Fibroblast of gingiva (primary cell): ENCODE data around the gene SPR.
"Not testable (repeated sequence)": the region's sequence is repeated elsewhere in the genome, so short reads cannot be mapped to it uniquely, and the experiment has no call there.

Experiments
- DNase-seq: peaks from one replicate; pipeline ENCODE4 v3.0.0-alpha.2; 2011; ENCODE audit warnings: low read depth

SPR gene

GRCh38 chr2:72888438-72889202, 1.4 kb downstream of the SPR start:
- DNase-seq, result no peak

GRCh38 chr2:72889991-72890390, 2.8 kb downstream of the SPR start:
- DNase-seq, result no peak

DNA sequence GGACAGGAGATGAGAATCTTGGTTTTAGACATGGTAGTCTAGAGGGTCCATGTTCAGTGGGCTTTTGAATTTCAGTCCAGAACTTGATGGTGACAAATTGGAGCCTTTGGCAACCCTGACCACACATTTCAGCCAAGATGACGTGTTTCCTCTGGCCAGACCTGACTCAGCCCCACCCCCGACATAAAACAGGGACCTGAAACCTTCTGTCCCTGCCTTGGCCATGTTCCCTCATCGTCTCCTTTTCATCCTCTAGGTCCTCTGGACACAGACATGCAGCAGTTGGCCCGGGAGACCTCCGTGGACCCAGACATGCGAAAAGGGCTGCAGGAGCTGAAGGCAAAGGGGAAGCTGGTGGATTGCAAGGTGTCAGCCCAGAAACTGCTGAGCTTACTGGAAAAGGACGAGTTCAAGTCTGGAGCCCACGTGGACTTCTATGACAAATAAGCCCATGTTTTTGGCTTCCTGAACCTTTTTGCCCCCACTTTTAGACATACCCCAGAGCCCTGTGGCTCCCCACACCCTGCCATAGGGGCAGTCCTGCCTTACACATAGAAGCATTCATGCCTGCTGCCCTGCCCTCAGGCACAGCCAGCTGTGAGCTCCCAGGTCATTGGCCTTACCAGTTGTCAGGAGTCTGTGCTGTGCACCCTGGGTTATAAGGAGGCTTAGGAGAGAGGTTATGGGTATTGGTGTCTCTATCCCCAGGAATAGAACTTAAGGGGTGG, 4.0 kb downstream of the SPR start:
- DNase-seq, result no peak

- peak; percentile 75 for DNase-seq
Measured at GRCh38 chr2:72892506-72893173, 5.4 kb downstream of the SPR start.

GRCh38 chr2:72893594-72894319, 6.5 kb downstream of the SPR start:
- DNase-seq, result peak; percentile 63

- DNase-seq, result no peak
Measured at GRCh38 chr2:72894514-72894913, 7.3 kb downstream of the SPR start.

DNA sequence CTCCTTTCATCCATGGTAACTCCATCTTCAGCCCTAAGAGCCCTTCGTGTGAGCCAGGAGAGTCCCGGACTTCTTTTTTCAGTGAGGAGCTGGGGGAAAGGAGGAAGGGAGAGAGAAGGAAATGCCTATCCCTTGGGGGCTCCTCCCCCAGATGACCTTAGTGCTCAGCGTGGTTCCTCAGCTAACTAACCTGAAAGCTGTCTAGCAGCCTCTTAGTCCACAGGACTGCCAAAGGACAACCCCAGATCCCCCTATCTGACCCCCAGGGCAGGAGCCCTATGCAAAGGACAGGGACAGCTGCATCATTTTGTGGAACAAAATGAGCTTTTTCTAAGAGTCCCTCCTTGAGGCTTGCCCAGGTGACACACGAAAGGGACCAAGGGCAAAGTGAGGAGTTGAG, 7.9 kb downstream of the SPR start:
- no peak for DNase-seq

DNA sequence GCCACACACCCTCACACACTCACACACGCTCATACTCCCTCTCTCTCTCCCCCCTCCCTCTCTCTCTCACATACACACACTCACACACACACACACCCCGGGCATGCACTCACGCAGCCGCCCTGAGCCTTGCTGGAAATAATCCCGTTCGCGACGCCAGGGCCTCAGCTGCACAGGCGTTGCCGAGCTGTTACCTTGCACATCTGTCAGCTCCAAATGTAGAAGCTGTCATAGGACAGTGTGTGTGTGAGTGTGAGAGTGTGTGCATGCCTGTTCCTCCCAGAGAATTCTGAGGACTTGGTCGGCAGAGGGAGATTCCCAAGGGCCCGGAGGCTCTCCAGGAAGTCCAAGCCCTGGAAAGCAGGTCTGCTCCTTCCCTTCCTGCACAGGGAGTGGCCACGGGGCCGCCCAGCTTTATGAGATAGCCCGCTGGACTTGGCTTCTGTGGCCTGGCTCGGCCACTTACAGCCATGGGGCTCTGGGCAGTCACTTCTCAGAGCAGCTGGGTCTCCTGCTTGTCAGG, 8.6 kb downstream of the SPR start:
- DNase-seq, result peak; percentile 50

GRCh38 chr2:72896446-72896845, 9.2 kb downstream of the SPR start:
- DNase-seq, result no peak

GRCh38 chr2:72897785-72898584, 10.8 kb downstream of the SPR start:
- DNase-seq, result no peak

DNA sequence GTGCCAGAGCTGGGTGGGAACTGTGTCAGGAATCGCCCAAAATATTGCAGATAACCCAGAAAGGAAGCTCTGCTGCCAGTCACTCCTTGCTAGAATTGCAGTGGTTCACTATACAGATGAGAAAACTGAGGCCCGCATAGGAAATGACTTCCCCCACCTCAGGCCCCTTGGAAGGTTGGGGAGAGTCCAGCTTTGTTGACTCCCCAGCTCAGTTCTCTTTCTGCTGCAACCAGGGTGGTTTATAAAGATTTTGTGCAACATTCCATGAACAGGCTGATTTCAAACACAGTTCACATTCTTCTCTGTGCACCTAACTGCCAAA, 11.3 kb downstream of the SPR start:
- no peak for DNase-seq

GRCh38 chr2:72900191-72900825, 13.1 kb downstream of the SPR start:
- no peak for DNase-seq

GRCh38 chr2:72901426-72901825, 14.2 kb downstream of the SPR start:
- no peak for DNase-seq

DNA sequence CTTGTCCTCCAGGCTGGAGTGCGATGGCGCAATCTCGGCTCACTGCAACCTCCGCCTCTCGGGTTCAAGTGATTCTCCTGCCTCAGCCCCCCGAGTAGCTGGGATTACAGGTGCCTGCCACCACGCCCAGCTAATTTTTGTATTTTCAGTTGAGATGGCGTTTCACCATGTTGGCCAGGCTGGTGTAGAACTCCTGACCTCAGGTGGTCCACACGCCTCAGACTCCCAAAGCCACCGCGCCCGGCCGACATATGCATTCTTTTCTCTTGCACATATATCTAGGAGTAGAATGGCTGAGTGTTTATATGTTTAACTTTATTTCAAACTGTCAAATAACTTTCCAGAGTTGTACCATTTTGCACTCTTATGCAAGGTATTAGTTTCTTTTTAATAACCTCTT, 20.2 kb downstream of the SPR start:
- DNase-seq, result not testable (repeated sequence)

GRCh38 chr2:72908741-72909140, 21.5 kb downstream of the SPR start:
- no peak for DNase-seq

- no peak for DNase-seq
Measured at GRCh38 chr2:72911256-72911655, 24.0 kb downstream of the SPR start.

- DNase-seq, result no peak
Measured at GRCh38 chr2:72913486-72914205, 26.4 kb downstream of the SPR start.

DNA sequence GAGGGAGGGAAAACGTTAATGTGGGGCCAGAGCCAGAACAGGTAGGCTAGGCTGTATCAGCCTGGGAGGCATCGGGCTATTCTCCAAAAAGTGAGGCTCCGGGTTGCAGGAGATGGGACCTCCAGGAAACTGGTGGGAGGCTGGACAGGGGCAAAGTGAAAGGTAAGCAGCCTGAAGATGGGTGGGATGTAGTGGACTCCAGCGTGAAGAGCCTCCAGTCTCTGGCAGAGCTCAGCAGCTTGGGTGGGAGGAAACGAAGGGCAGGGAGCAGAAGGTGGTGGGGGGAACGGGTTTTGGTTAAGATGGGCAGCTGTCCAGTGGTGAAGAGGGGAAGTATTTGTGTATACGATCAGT, 27.0 kb downstream of the SPR start:
- no peak for DNase-seq

DNA sequence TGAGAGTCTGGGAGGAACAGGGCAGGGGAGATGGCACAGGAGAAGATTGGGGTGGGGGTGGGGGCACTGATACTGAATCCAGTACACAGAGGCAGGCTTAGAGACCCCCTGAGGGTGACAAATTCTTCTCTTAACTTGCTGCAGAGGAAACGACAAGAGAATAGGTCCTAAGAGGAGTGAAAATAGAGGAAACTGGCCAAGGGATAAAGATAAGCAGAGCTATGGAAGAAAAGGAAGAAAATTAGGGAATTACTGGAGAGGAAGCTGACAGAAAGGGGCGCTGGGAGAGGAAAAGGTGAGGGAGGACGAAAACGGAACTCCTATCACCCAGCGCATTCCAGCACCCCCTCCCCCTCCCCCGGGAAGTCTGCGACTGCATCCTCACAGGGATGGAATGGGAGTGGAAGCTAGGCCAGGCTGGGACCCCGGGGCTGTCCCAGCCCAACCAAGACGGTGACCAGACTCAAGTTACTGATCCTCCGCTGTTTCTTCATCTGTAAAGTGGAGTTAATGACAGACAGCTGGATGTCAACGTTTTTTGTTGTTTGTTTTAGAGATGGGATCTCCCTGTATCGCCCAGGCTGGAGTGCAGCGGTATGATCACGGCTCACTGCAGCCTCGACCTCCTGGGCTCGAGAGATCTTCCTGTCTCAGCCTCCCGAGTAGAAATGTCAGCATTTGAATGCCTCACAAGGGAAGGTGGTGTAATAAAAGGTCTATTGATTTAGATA, 27.5 kb downstream of the SPR start:
- no peak for DNase-seq
